ENCODE data around the gene GLYAT.

Gene GLYAT

GRCh38 chr11:58731819-58732218, at the start of gene GLYAT:
GLYAT (minus strand) TSS chr11:58731943; CDS start chr11:58724496, 7,447 bp downstream.
- no peak for DNase-seq (ENCODE audit: low spot score)

- DNase-seq (ENCODE audit: low spot score) = no peak
These were observed 49.6 kb upstream of the GLYAT start for GRCh38 chr11:58781345-58781744.

- DNase-seq (ENCODE audit: low spot score) = no peak
These were observed 48.8 kb upstream of the GLYAT start for GRCh38 chr11:58780578-58780977.

GRCh38 chr11:58776891-58777710, 45.4 kb upstream of the GLYAT start:
- no peak for DNase-seq (ENCODE audit: low spot score)

- no peak for DNase-seq (ENCODE audit: low spot score)
These were observed 43.4 kb upstream of the GLYAT start for GRCh38 chr11:58775066-58775708.

- no peak for DNase-seq (ENCODE audit: low spot score)
These were observed 42.4 kb upstream of the GLYAT start for GRCh38 chr11:58774164-58774593.

GRCh38 chr11:58773337-58773736, 41.6 kb upstream of the GLYAT start:
- DNase-seq (ENCODE audit: low spot score) = no peak

GRCh38 chr11:58772329-58773285, 40.9 kb upstream of the GLYAT start:
- DNase-seq (ENCODE audit: low spot score) = no peak

GRCh38 chr11:58771458-58771855, 39.7 kb upstream of the GLYAT start:
- DNase-seq (ENCODE audit: low spot score) = no peak

- DNase-seq (ENCODE audit: low spot score) = no peak
These were observed 39.1 kb upstream of the GLYAT start for GRCh38 chr11:58770627-58771457.

GRCh38 chr11:58770166-58770565, 38.4 kb upstream of the GLYAT start:
- no peak for DNase-seq (ENCODE audit: low spot score)

GRCh38 chr11:58769308-58769707, 37.6 kb upstream of the GLYAT start:
- DNase-seq (ENCODE audit: low spot score) = no peak

GRCh38 chr11:58768137-58768536, 36.4 kb upstream of the GLYAT start:
- no peak for DNase-seq (ENCODE audit: low spot score)

- DNase-seq (ENCODE audit: low spot score) = no peak
These were observed 33.3 kb upstream of the GLYAT start for GRCh38 chr11:58765078-58765477.

- DNase-seq (ENCODE audit: low spot score) = no peak
These were observed 31.4 kb upstream of the GLYAT start for GRCh38 chr11:58763120-58763490.

GRCh38 chr11:58762284-58763119, 30.8 kb upstream of the GLYAT start:
- DNase-seq (ENCODE audit: low spot score) = no peak

- DNase-seq (ENCODE audit: low spot score) = no peak
These were observed 25.7 kb upstream of the GLYAT start for GRCh38 chr11:58757439-58757838.

GRCh38 chr11:58745705-58746364, 14.1 kb upstream of the GLYAT start:
- no peak for DNase-seq (ENCODE audit: low spot score)

GRCh38 chr11:58744988-58745704, 13.4 kb upstream of the GLYAT start:
- no peak for DNase-seq (ENCODE audit: low spot score)

All from cerebellar cortex (tissue), 1 donor.